ENCODE measurements around the gene RANBP2. TPM values are rescaled to one million over a fixed set of nuclear protein-coding genes. Genes with fewer than 3 reads are reported as not detected.

The RANBP2 gene
- total and polyA plus RNA-seq, 9 donors = 18.9 to 45.8 (median 34.1) TPM

DNA sequence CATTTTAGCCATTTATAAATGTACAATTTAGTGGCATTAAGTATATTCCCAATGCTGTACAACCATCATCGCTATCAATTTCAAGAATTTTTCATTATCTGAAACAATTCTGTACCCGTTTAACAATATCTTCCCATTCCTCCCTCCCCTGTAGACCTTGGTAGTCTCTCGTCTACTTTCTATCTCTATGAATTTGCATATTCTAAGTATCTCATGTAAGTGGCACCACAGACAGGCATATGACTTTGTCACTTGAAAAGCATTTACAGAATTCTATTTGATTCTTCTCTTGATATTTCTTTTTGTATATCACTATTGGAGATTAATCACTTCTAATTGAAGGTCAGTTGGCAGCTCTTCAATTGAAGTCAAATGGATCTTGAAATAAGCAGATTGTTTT is 115.3 kb downstream of the RANBP2 start:
- H3K27ac ChIP-seq (ENCODE audit: low read length) = no peak overlapping the region
- no peaks in the 10 kb centered on the region for H3K36me3 ChIP-seq (ENCODE audit: control insufficient read depth, insufficient read depth, low read length)
- no peak overlapping the region for H3K4me3 ChIP-seq (ENCODE audit: low read length)
- H3K4me1 ChIP-seq (ENCODE audit: control insufficient read depth, insufficient read depth, low read length) = no peaks in the 10 kb centered on the region
- DNase-seq = no peak
- WGBS (ENCODE audit: insufficient coverage) = no CpG with 5 or more reads among the region's 3 CpGs
- no peaks in the 10 kb centered on the region for H3K27me3 ChIP-seq (ENCODE audit: control insufficient read depth, insufficient read depth, low read length)
- H3K9me3 ChIP-seq (replicated peaks; ENCODE audit: control insufficient read depth, low read depth, low read length) = peaks cover 2% of the 10 kb centered on the region

DNA sequence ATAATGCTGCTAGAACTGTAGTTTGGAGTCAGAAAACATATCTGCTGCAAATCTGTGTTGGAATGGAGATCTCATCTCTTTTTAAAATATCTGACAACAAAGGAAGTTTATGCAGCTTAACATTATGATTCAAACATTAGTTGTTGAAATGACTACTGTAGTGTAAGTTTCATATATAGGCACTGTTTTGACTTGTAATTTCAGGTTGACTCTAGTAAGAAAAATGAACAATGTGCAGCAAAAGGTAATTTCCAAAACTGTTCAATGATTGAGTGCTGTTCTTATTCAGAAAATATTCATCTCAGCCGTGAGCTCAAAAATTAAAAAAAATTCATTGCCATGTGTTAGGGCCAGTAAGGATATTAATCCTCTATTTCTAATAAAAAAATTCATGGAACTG is 115.8 kb downstream of the RANBP2 start:
- H3K4me3 ChIP-seq (ENCODE audit: low read length) = no peak overlapping the region
- no peak overlapping the region for H3K27ac ChIP-seq (ENCODE audit: low read length)
- H3K36me3 ChIP-seq (ENCODE audit: control insufficient read depth, insufficient read depth, low read length) = no peaks in the 10 kb centered on the region
- WGBS (ENCODE audit: insufficient coverage) = no CpG with 5 or more reads among the region's 1 CpG
- H3K4me1 ChIP-seq (ENCODE audit: control insufficient read depth, insufficient read depth, low read length) = no peaks in the 10 kb centered on the region
- no peak for DNase-seq
- H3K9me3 ChIP-seq (replicated peaks; ENCODE audit: control insufficient read depth, low read depth, low read length) = peaks cover 2% of the 10 kb centered on the region
- no peaks in the 10 kb centered on the region for H3K27me3 ChIP-seq (ENCODE audit: control insufficient read depth, insufficient read depth, low read length)

Other genes with a start within 250 kb of the RANBP2 start
- gene LIMS1, start 185.0 kb upstream of the RANBP2 start, total RNA-seq = 37.2 TPM
- gene LIMS1, start 185.0 kb upstream of the RANBP2 start, polyA plus RNA-seq (ENCODE audit: insufficient read depth in 1 of 8, insufficient read length in 8 of 8, low replicate concordance in 1 of 8) = 10 to 100 TPM; 32.6 to 56.4 (median 45.3) TPM
- 9.9 TPM for gene CCDC138, start 67.3 kb downstream of the RANBP2 start, total RNA-seq
- 1 to 10 TPM; 4.4 to 7.4 (median 5.3) TPM for gene CCDC138, start 67.3 kb downstream of the RANBP2 start, polyA plus RNA-seq (ENCODE audit: insufficient read depth in 1 of 8, insufficient read length in 8 of 8, low replicate concordance in 1 of 8)

Data from muscle of leg (tissue), 11 donors.